Mucosa of gallbladder (tissue), 1 donor: Measurements from ENCODE around the gene HMCES. TPM values are rescaled to one million over a fixed set of nuclear protein-coding genes. Genes with fewer than 3 reads are reported as not detected.
"Not testable (repeated sequence)": the region's sequence is repeated elsewhere in the genome, so short reads cannot be mapped to it uniquely, and the experiment has no call there.

ENCODE experiments used
- DNase-seq: peaks from one replicate; pipeline ENCODE4 v3.0.0-alpha.2; 2020; ENCODE audit warnings: low spot score
- total RNA-seq: library from RNA; stranded (reverse); gene quantifications from one replicate; pipeline ENCODE4 v1.2.1, GENCODE V29; 2021
- donor health status: DM: no; HTN: no; CAD: no.

The HMCES gene
- total RNA-seq, 1 donor from 2014 or later = 44.3 TPM

GRCh38 chr3:129259612-129260477 is 18.8 kb upstream of the HMCES start:
- peak; percentile 59 for DNase-seq

GRCh38 chr3:129260606-129261005 is 18.1 kb upstream of the HMCES start:
- no peak for DNase-seq

GRCh38 chr3:129261894-129262293 is 16.8 kb upstream of the HMCES start:
- no peak for DNase-seq

- no peak for DNase-seq
Measured at GRCh38 chr3:129263161-129263910, 15.3 kb upstream of the HMCES start.

GRCh38 chr3:129264994-129265393 is 13.7 kb upstream of the HMCES start:
- DNase-seq = not testable (repeated sequence)

GRCh38 chr3:129266651-129267050 is 12.0 kb upstream of the HMCES start:
- DNase-seq = no peak

- DNase-seq = no peak
Measured at GRCh38 chr3:129268396-129268795, 10.3 kb upstream of the HMCES start.

- no peak for DNase-seq
Measured at GRCh38 chr3:129271674-129272073, 7.0 kb upstream of the HMCES start.

- no peak for DNase-seq
Measured at GRCh38 chr3:129276385-129276784, 2.3 kb upstream of the HMCES start.

- DNase-seq = no peak
Measured at GRCh38 chr3:129277829-129278271, 820 bp upstream of the HMCES start.

GRCh38 chr3:129278966-129279906 is 566 bp downstream of the HMCES start:
- DNase-seq = no peak

- DNase-seq = no peak
Measured at GRCh38 chr3:129280183-129280582, 1.5 kb downstream of the HMCES start.

- no peak for DNase-seq
Measured at GRCh38 chr3:129281726-129282125, 3.1 kb downstream of the HMCES start.

GRCh38 chr3:129282727-129283327 is 4.2 kb downstream of the HMCES start:
- DNase-seq = no peak

- DNase-seq = no peak
Measured at GRCh38 chr3:129286081-129286480, 7.4 kb downstream of the HMCES start.

- no peak for DNase-seq
Measured at GRCh38 chr3:129288446-129288845, 9.8 kb downstream of the HMCES start.

GRCh38 chr3:129289201-129289921 is 10.7 kb downstream of the HMCES start:
- no peak for DNase-seq

- no peak for DNase-seq
Measured at GRCh38 chr3:129291236-129291886, 12.7 kb downstream of the HMCES start.

- DNase-seq = no peak
Measured at GRCh38 chr3:129295286-129295685, 16.6 kb downstream of the HMCES start.
